Fibroblast of upper back skin (primary cell): Measurements from ENCODE around the gene COL4A2.

ENCODE experiments used
- DNase-seq: peaks from one replicate; pipeline ENCODE4 v3.0.0-alpha.2; 2013

Gene COL4A2

GRCh38 chr13:110360598-110360997 is 53.5 kb downstream of the COL4A2 start:
- no peak for DNase-seq

- DNase-seq, result peak; percentile 89
These were observed 54.4 kb downstream of the COL4A2 start for GRCh38 chr13:110361365-110361911.

GRCh38 chr13:110363010-110363409 is 55.9 kb downstream of the COL4A2 start:
- no peak for DNase-seq

- DNase-seq, result no peak
These were observed 57.0 kb downstream of the COL4A2 start for GRCh38 chr13:110364081-110364480.

GRCh38 chr13:110365876-110366275 is 58.8 kb downstream of the COL4A2 start:
- DNase-seq, result no peak

GRCh38 chr13:110366733-110367132 is 59.6 kb downstream of the COL4A2 start:
- no peak for DNase-seq

- DNase-seq, result no peak
These were observed 60.5 kb downstream of the COL4A2 start for GRCh38 chr13:110367620-110368019.

- no peak for DNase-seq
These were observed 61.3 kb downstream of the COL4A2 start for GRCh38 chr13:110368408-110368807.

GRCh38 chr13:110369400-110369799 is 62.3 kb downstream of the COL4A2 start:
- DNase-seq, result no peak

GRCh38 chr13:110371550-110372465 is 64.7 kb downstream of the COL4A2 start:
- no peak for DNase-seq

- no peak for DNase-seq
These were observed 65.6 kb downstream of the COL4A2 start for GRCh38 chr13:110372676-110373075.

GRCh38 chr13:110373617-110374016 is 66.5 kb downstream of the COL4A2 start:
- no peak for DNase-seq

GRCh38 chr13:110374431-110375370 is 67.6 kb downstream of the COL4A2 start:
- no peak for DNase-seq

- no peak for DNase-seq
These were observed 69.0 kb downstream of the COL4A2 start for GRCh38 chr13:110376120-110376519.

GRCh38 chr13:110377178-110377825 is 70.2 kb downstream of the COL4A2 start:
- DNase-seq, result peak; percentile 58

GRCh38 chr13:110377826-110378201 is 70.7 kb downstream of the COL4A2 start:
- no peak for DNase-seq

GRCh38 chr13:110379358-110379757 is 72.3 kb downstream of the COL4A2 start:
- DNase-seq, result no peak

GRCh38 chr13:110379905-110380341 is 72.8 kb downstream of the COL4A2 start:
- peak; percentile 80 for DNase-seq

- DNase-seq, result peak; percentile 66
These were observed 73.4 kb downstream of the COL4A2 start for GRCh38 chr13:110380359-110381028.

GRCh38 chr13:110381029-110381360 is 73.9 kb downstream of the COL4A2 start:
- no peak for DNase-seq

- DNase-seq, result no peak
These were observed 75.1 kb downstream of the COL4A2 start for GRCh38 chr13:110382229-110382628.

- DNase-seq, result no peak
These were observed 75.7 kb downstream of the COL4A2 start for GRCh38 chr13:110382830-110383229.
